ENCODE results near the gene PI4KA. TPM values are rescaled to one million over a fixed set of nuclear protein-coding genes. Genes with fewer than 3 reads are reported as not detected.
"Not testable (repeated sequence)": the region's sequence is repeated elsewhere in the genome, so short reads cannot be mapped to it uniquely, and the experiment has no call there.

The PI4KA gene
- total RNA-seq, 2 experiments from 2014 or later = 85.8 to 100 TPM

DNA sequence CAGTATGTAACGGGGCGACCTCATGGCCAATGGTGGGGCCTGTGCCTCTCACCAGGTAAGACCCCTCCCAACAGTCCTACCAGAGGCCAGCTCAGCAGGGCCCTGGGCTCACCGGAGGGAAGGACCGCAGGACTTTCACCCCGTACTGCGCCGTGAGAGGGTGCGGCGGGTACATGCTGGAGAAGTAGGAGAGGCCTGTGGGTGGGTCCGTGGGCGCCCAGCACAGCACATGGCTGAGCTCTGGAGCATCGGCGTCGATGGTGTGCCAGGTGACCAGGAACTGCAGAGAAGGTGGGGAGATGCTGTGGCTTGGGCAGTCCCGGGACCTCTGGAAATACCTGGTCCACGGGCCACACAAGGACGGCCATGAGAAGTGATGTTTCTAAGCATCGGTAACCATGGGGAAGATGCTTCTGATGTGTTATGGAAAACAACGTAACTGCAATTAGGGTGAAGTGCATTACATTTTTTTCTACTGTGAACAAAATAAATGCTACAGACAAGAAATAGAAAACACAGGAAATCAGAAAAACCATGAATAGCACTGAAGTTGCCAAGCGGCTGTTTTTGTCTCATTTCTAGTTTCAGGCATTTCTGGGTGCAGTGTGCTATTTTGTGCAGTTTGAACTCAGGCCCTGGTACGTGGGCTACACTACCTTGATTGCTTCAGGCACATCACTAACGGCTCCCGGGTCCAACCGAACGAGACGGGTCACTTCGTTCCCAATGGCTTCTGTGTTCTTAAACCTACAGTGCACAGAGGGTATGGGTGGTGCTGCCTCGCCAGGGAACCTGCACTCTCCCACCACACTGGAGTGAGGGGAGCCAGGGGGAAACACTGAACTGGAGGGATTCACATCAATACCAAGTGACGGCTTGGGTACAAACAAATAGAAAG, 131.2 kb downstream of the PI4KA start:
- H3K9me3 Mint-ChIP-seq = no peaks in the 10 kb centered on the region
- DNase-seq = no peak
- H3K27me3 Mint-ChIP-seq = no peaks in the 10 kb centered on the region
- H3K4me1 Mint-ChIP-seq = no peaks in the 10 kb centered on the region
- ChIA-PET POLR2A (no interaction called here), CTCF (no interaction called here)
- no peak overlapping the region for H3K27ac Mint-ChIP-seq
- no peak overlapping the region for H3K4me3 Mint-ChIP-seq
- peaks cover 22% of the 10 kb centered on the region for H3K36me3 Mint-ChIP-seq (ENCODE audit: low read depth)

DNA sequence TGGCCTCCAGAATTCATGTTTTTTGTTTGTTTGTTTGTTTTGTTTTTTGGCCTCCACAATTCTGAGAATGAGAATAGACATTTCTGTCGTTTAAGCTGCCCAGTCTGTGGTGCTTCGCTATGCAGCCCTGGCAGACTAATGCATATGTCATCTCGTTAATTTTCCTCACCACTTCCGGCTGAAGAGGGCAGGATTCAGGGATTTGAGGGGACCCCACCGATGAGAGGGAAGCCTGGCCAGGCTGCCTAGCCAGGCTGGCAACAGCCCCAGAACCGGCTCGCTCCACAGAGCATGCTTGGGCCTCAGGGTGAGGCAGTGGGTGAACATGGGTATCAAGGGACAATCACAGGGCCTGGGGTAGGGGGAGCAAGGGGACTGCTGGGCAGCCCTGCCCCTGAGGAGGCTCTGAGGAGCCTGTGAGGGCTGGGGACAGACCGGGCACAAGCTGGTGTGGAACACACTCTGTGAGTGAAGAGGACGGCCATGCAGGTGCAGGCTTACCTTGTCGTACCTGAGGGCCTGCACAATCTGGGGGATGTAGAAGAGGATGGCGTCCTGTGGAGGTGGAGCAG, 132.5 kb downstream of the PI4KA start:
- Mint-ChIP-seq H3K27me3 (no peaks in the 10 kb centered on the region), H3K9me3 (no peaks in the 10 kb centered on the region), H3K4me1 (no peaks in the 10 kb centered on the region), H3K36me3 (ENCODE audit: low read depth) (peaks cover 22% of the 10 kb centered on the region), H3K4me3 (no peak overlapping the region), H3K27ac (no peak overlapping the region)
- ChIA-PET POLR2A (no interaction called here), CTCF (no interaction called here)
- DNase-seq = no peak

DNA sequence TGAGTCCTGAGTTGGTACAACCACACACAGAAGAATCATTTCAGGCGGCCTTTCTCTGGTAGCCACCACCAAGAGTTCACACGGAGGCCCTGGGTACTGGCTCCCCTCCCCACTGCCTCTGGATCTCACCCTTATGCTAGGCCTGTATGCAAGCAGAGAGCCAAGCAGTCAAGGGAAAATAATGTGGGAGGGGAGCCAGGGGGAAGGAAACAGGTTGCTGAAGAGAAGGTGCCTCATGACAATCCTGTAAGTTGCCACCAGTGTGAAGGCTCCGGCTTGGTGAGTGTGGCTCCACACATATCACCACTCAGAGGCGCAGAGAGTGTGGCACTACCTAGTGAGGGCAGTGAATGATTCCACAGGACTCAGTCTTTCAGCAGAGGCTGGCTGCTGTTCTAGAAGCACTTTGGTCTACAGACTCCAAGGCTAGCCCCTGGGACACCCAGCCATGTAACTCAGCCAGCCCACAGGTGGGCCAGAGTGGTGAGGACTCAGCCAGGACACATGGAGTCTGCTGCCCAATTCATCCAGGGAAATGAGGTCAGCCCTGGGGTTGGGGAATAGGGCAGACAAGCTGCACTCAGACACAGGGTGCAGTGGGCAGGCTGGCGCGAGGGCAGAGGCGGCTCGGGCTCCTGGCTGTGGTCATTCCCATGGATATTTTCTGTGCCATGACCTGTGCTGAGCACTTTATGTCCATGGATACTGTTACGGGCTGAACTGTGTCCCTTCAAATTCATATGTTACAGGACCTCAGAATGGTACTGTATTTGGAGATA, 133.7 kb downstream of the PI4KA start:
- no peak overlapping the region for H3K27ac Mint-ChIP-seq
- no peaks in the 10 kb centered on the region for H3K27me3 Mint-ChIP-seq
- CTCF ChIA-PET = no interaction called here

GRCh38 chr22:20721409-20722218, 137.0 kb downstream of the PI4KA start:
- CTCF ChIA-PET = no interaction called here
- Mint-ChIP-seq H3K27me3 (no peaks in the 10 kb centered on the region), H3K9me3 (no peaks in the 10 kb centered on the region), H3K4me1 (no peaks in the 10 kb centered on the region), H3K36me3 (ENCODE audit: low read depth) (peaks cover 7% of the 10 kb centered on the region), H3K4me3 (no peak overlapping the region), H3K27ac (no peak overlapping the region)
- POLR2A ChIA-PET = interaction anchor here (0.7 kb wide), 1 partner anchor 130 kb away, joined by 3 read pairs; no protein-coding TSS in a partner anchor
- DNase-seq = no peak

More for the DNA sequence above, 133.7 kb downstream of the PI4KA start:
- H3K9me3 Mint-ChIP-seq = no peaks in the 10 kb centered on the region
- POLR2A ChIA-PET = no interaction called here
- no peak overlapping the region for H3K4me3 Mint-ChIP-seq
- no peak for DNase-seq
- H3K4me1 Mint-ChIP-seq = no peaks in the 10 kb centered on the region
- H3K36me3 Mint-ChIP-seq (ENCODE audit: low read depth) = peaks cover 21% of the 10 kb centered on the region

DNA sequence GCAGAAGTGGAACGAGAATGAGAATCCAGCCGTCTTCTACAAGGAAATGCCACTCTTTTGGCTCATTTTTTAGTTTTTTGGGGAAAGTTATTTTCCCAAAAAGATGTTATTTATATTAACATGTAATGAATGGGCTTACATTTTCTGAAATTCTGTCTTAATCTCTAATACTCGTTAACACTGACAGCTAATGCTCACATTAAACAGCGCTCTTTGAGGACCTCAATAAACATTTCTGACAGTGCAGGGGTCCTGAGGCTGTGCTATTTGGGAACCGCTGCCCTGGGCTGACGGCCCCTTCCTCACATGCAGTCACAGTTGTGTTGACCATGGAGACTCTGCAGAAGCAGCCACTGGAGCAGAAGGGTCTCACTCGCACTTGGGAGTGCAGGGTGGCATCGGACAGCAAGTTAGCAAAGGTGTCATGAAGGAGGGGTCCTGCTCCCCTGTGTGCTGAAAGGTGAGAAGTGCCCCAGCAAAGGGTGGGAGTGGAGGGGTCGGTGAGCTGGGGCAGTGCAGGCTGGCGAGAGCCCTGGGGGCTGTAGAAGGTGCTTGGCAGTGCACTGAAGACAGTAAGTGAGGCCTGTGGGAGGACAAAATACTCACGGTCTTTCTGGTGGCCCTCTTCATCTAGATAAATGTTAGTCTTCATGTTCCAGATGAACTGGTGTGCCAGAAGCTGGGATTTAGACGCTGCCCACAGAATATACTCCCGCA, 137.8 kb downstream of the PI4KA start:
- peaks cover 6% of the 10 kb centered on the region for H3K36me3 Mint-ChIP-seq (ENCODE audit: low read depth)
- no peaks in the 10 kb centered on the region for H3K4me1 Mint-ChIP-seq
- CTCF ChIA-PET = no interaction called here
- no peaks in the 10 kb centered on the region for H3K9me3 Mint-ChIP-seq
- no peak for DNase-seq
- H3K27me3 Mint-ChIP-seq = no peaks in the 10 kb centered on the region
- no peak overlapping the region for H3K4me3 Mint-ChIP-seq
- POLR2A ChIA-PET = no interaction called here
- no peak overlapping the region for H3K27ac Mint-ChIP-seq

DNA sequence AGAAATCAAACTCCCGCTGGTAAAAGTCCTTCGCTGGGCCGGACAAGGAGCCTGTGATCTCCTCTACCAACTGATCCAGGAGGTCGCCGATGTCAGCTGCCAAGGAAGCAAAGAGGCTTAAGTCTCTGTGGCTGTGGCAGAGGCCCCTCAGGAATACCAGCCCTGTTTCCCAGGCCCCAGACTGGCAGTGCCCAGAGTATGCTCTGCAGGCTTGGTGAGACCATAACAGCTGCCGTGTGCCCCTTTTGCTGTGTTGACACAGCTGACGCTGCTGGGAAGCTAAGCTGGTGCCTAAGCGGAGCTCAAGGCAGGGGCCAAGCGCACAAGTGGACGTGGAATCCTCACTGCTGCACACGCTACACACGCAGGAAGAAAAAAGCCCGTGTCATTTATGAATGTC, 139.9 kb downstream of the PI4KA start:
- POLR2A ChIA-PET; H3K27ac Mint-ChIP-seq; CTCF ChIA-PET; H3K4me3 Mint-ChIP-seq; DNase-seq; H3K36me3 Mint-ChIP-seq (ENCODE audit: low read depth); H3K4me1 Mint-ChIP-seq; H3K9me3 Mint-ChIP-seq; H3K27me3 Mint-ChIP-seq: not testable (repeated sequence)

DNA sequence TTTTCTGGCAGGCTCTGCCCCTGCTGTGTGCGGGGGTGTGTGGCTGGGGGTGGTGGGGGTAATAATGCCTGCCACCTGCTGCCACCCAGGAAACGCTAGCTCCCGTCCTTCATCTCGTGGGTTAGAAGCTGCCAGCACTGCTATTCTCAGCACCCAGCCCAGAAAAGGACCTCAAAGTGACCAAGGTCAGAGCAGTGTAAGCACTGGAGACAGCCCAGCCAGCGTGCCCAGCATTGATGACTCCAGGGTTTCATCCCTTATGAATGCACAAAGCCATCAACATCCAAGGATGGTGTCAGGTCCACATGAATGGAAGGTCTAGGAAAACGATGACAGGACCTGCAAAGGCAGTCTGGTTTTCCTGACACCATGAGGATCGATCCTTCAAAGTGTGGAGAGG, 140.6 kb downstream of the PI4KA start:
- H3K9me3 Mint-ChIP-seq; H3K27me3 Mint-ChIP-seq; CTCF ChIA-PET; H3K4me3 Mint-ChIP-seq; H3K36me3 Mint-ChIP-seq (ENCODE audit: low read depth); H3K4me1 Mint-ChIP-seq; DNase-seq; H3K27ac Mint-ChIP-seq; POLR2A ChIA-PET: not testable (repeated sequence)

DNA sequence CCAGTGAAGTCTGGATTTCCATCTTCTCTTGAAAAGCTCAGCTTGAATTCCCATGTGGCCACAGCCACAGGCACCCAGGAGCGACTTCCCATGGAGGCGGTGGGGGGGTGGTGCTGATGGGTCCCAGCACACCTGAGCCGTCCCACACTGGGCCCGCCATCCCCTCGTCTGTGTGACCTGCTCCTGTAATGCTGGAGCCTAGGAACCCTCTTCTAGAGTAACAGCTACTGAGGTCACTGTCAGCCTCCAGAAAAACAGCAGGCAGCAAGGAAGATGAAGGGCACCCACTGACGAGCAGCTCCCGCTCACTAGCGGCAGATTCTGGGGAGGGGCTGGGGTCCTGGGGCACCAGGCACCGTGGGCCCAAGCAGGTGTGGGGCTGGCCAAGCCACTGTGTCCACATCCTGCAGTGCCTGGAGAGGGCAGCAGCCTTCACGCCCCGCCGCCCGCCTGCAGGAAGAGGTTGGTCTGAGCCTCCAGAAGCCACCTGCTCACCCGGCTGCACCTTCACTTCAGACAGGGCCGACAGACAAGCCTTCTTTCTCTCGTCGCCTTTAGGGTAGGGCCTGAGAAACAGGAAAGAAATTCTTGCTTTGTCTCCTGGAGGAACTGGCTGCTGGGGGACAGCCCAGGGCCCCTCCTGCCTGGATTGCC, 141.3 kb downstream of the PI4KA start:
- H3K9me3 Mint-ChIP-seq; DNase-seq; POLR2A ChIA-PET; H3K36me3 Mint-ChIP-seq (ENCODE audit: low read depth); H3K27ac Mint-ChIP-seq; H3K4me3 Mint-ChIP-seq; CTCF ChIA-PET; H3K4me1 Mint-ChIP-seq; H3K27me3 Mint-ChIP-seq: not testable (repeated sequence)

DNA sequence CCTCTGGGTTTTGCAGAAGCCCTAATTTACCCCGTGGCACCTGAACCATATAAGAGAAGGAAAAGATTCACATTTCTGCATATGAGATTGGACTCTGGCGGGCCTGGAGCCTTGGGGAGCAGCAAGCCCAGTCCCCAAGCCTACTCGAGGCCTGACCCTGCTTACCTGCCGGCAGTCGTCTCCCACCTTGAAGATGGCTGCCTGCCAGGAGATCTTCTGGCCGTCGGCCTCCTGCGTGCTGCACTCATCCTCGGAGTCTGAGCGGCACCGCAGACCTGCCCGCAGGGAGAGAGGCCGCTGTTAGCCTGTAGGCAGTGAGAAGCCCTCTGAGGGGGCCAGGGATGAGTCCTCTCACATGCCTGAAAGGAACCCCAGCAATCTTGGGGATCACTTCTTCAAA, 145.5 kb downstream of the PI4KA start:
- H3K9me3 Mint-ChIP-seq; H3K27ac Mint-ChIP-seq; H3K4me1 Mint-ChIP-seq; POLR2A ChIA-PET; DNase-seq; H3K36me3 Mint-ChIP-seq (ENCODE audit: low read depth); H3K4me3 Mint-ChIP-seq; H3K27me3 Mint-ChIP-seq; CTCF ChIA-PET: not testable (repeated sequence)

GRCh38 chr22:20709966-20710365, 148.6 kb downstream of the PI4KA start:
- H3K36me3 Mint-ChIP-seq (ENCODE audit: low read depth) = peaks cover 14% of the 10 kb centered on the region
- DNase-seq, POLR2A ChIA-PET, H3K27ac Mint-ChIP-seq, H3K9me3 Mint-ChIP-seq, H3K4me1 Mint-ChIP-seq, H3K4me3 Mint-ChIP-seq, H3K27me3 Mint-ChIP-seq, CTCF ChIA-PET: not testable (repeated sequence)

DNA sequence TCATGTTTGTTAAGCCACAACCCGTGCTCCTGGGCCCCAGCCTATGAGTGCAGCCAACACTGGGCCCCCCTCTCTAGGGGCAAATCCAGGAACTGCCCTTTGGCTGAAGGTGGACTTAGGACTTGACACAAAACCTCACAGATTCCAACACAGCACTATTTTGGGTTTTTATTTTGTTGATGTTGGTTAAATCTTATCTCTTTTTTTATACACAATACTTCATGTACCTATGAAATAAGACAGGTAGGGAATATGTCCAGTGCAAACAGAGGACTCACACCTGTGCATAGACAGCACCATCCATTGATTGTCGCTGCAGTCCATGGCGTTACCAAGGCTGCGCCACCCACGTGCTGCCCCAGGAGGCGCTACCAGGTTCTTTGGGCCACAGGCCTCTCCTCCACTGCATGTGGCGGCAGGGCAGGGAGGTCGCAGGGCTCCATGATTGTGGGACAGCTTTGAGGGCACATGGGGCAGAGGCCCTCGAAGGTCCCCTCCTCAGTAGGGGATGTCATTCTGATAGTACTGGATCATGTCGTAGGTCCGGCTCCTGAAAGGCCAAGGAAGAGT, 151.0 kb downstream of the PI4KA start:
- H3K36me3 Mint-ChIP-seq (ENCODE audit: low read depth) = peaks cover 16% of the 10 kb centered on the region
- POLR2A ChIA-PET, DNase-seq, CTCF ChIA-PET, H3K4me1 Mint-ChIP-seq, H3K27ac Mint-ChIP-seq, H3K9me3 Mint-ChIP-seq, H3K4me3 Mint-ChIP-seq: not testable (repeated sequence)
- H3K27me3 Mint-ChIP-seq = peaks cover 12% of the 10 kb centered on the region
